Kidney (tissue), 14 donors: ENCODE measurements around the gene GABRB2. TPM values are rescaled to one million over a fixed set of nuclear protein-coding genes. Genes with fewer than 3 reads are reported as not detected.
"Not testable (repeated sequence)": the region's sequence is repeated elsewhere in the genome, so short reads cannot be mapped to it uniquely, and the experiment has no call there.

Experiments
- DNase-seq, 5 donors: peaks; one replicate each; pipeline ENCODE4 v3.0.0-alpha.2; 2013 to 2020
- FAIRE-seq: peaks from 2 replicates; lab custom pipeline; 2012; peaks lifted over from hg19 to GRCh38; lab: Jason Lieb, UNC
- H3K27ac ChIP-seq, 2 donors: one replicate each; pipeline ENCODE4 v1.7.0; 2013; ENCODE audit warnings: low read depth in 2 of 2, low read length in 2 of 2, inconsistent platforms in 1 of 2
- H3K27me3 ChIP-seq: one replicate; pipeline ENCODE4 v1.7.1; 2013; ENCODE audit warnings: low read length, inconsistent platforms; ENCODE audit not compliant: control insufficient read depth, insufficient read depth
- H3K36me3 ChIP-seq, 3 donors: one replicate each; pipeline versions ENCODE4 v1.7.0 to v1.7.1; 2013; ENCODE audit warnings: low read length in 3 of 3, control low read depth in 1 of 3, inconsistent platforms in 1 of 3; ENCODE audit not compliant: insufficient read depth in 3 of 3, control insufficient read depth in 2 of 3
- H3K4me1 ChIP-seq, 3 donors: one replicate each; pipeline versions ENCODE4 v1.7.0 to v1.7.1; 2013; ENCODE audit warnings: low read length in 3 of 3, inconsistent platforms in 1 of 3, low read depth in 1 of 3; ENCODE audit not compliant: control insufficient read depth in 2 of 3, insufficient read depth in 2 of 3
- H3K4me3 ChIP-seq, 3 donors: one replicate each; pipeline versions ENCODE4 v1.7.0 to v1.8.1; 2013; ENCODE audit warnings: low read length in 3 of 3, control low read depth in 1 of 3, inconsistent platforms in 1 of 3
- H3K9ac ChIP-seq, 3 donors: one replicate each; pipeline versions ENCODE4 v1.7.0 to v1.7.1; 2013; ENCODE audit warnings: low read length in 3 of 3, control low read depth in 1 of 3, inconsistent platforms in 1 of 3
- H3K9me3 ChIP-seq, 3 donors: one replicate each; pipeline versions ENCODE4 v1.7.0 to v1.7.1; 2013; ENCODE audit warnings: low read length in 3 of 3, control low read depth in 1 of 3, inconsistent platforms in 1 of 3; ENCODE audit not compliant: control insufficient read depth in 2 of 3, insufficient read depth in 1 of 3
- CTCF ChIP-seq: IDR thresholded peaks from 3 replicates; pipeline ENCODE4 v1.5.1; 2012; ENCODE audit warnings: mild to moderate bottlenecking, moderate library complexity, borderline replicate concordance; ENCODE audit not compliant: insufficient read depth; ENCODE audit errors: extremely low read depth
- intact Hi-C: fragments of 100-400 bp; cut with DNase I; formaldehyde crosslinking; loops from one replicate; pipeline ENCODE4 v1.11.1; 2022
- polyA plus RNA-seq: library from polyadenylated mRNA; stranded (reverse); fragments of 350-450 nt; fragmentation: Illumina TruSeq; extraction: RNeasy Lipid Tissue Mini Kit (QIAGEN cat#74804); gene quantifications from one replicate; pipeline ENCODE4 v1.2.3, GENCODE V29; 2014; ENCODE audit warnings: low read depth, low replicate concordance; ENCODE audit not compliant: insufficient read depth
- total RNA-seq: library from RNA; stranded (reverse); fragmentation: NEBNext Ultra II Directional; extraction: Animal tissue kit (Norgen Biotek cat#: 25700); gene quantifications from one replicate; pipeline ENCODE4 v1.2.1, GENCODE V29; 2021
- donor health status: control.
- donor health status: control.
- donor health status: control.
- donor health status: control.
- donor health status: control.
- donor health status: DM: yes; HTN: yes; CAD: no.
- donor health status: Normal renal cell carcinoma (clear cell type).

Gene GABRB2
- total and polyA plus RNA-seq, 2 donors from 2014 or later, result 0.90 to 4.4 TPM

DNA sequence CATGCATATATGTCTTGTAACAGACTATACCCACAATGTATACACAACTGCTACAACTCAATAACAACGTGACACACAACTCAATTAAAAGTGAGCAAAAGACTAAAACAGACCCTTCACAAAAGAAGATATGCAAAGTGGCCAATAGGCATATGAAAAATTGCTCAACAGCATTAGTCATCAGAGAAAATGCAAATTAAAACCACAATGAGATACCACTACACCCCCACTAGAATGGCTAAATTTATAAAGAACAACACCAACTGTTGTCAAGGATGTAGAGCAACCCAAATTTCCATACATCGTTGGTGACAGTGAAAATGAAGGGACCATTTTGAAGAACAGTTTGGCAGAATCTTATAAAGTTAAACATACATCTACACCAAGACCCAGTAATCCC lies 38.9 kb downstream of the GABRB2 start:
- Histone ChIP-seq H3K27me3 (no peaks in the 10 kb centered on the region), H3K9ac (no peak overlapping the region), H3K4me1 (no peaks in the 10 kb centered on the region), H3K36me3 (no peaks in the 10 kb centered on the region), H3K4me3 (no peak overlapping the region), H3K9me3 (no peaks in the 10 kb centered on the region), H3K27ac (no peak overlapping the region)
- DNase-seq, result no peak
- no peak for TF ChIP-seq CTCF
- FAIRE-seq, result no peak
- intact Hi-C loops, result no loop called here

DNA sequence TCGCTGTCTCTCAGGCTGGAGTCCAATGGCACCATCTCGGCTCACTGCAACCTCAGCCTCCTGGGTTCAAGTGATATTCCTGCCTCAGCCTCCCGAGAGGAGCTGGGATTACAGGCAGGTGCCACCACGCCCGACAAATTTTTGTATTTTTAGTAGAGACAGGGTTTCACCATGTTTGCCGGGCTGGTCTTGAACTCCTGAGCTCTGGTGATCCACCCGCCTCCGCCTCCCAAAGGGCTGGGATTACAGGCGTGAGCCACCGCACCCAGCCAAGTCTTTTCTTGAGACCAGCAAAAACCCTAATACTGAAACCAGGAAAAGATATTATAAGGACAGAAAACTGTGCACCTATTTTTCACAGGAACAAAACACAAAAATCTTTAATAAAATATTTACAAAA lies 41.4 kb downstream of the GABRB2 start:
- H3K27me3 ChIP-seq, H3K36me3 ChIP-seq, H3K9me3 ChIP-seq, H3K9ac ChIP-seq, H3K4me3 ChIP-seq, FAIRE-seq, intact Hi-C loops, H3K4me1 ChIP-seq, H3K27ac ChIP-seq: not testable (repeated sequence)
- peak in 1 of 5 donors; percentile 27 for DNase-seq

GRCh38 chr5:161498531-161498930 lies 48.0 kb downstream of the GABRB2 start:
- FAIRE-seq (no peak), DNase-seq (no peak)
- Histone ChIP-seq H3K4me3 (no peak overlapping the region), H3K27ac (peak overlapping the region in 1 of 2 donors; percentile 73), H3K36me3 (no peaks in the 10 kb centered on the region), H3K27me3 (no peaks in the 10 kb centered on the region), H3K4me1 (no peaks in the 10 kb centered on the region), H3K9me3 (peaks cover 0 to 3% (median 1%) of the 10 kb centered on the region in 3 donors), H3K9ac (no peak overlapping the region)
- no peak for TF ChIP-seq CTCF
- intact Hi-C loops, result no loop called here

DNA sequence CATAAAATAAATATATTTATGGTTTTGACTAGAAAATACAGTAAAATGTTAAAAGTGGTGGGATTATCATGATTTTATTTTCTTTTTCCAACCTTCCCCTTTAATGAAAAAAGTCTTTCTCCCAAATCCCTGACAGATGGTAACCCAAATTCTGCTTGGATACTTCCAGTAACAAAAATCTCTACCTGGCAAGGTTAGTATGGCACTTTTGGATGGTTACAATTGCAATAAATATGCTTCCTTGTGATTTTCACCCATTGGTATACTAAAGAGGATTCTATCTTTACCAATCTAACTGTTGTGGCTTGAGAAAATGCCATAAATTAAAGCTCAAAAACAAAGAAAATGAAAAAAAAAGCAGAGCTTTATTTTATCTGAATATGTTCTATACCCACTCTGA lies 62.8 kb downstream of the GABRB2 start:
- Histone ChIP-seq H3K9me3 (no peaks in the 10 kb centered on the region), H3K9ac (no peak overlapping the region), H3K36me3 (no peaks in the 10 kb centered on the region), H3K27me3 (no peaks in the 10 kb centered on the region), H3K4me3 (no peak overlapping the region), H3K27ac (no peak overlapping the region), H3K4me1 (no peaks in the 10 kb centered on the region)
- FAIRE-seq, result no peak
- DNase-seq, result no peak
- intact Hi-C loops, result no loop called here
- TF ChIP-seq CTCF, result no peak
